Stimulated activated CD4-positive, alpha-beta T cell treated with anti-CD3 and anti-CD28 coated beads, Interleukin-2, amount 100 ng/mL, for 4 hours (primary cell): ENCODE measurements around the gene LRP5.
"Not testable (repeated sequence)": the region's sequence is repeated elsewhere in the genome, so short reads cannot be mapped to it uniquely, and the experiment has no call there.

Experiments used
- DNase-seq: peaks from one replicate; pipeline ENCODE4 v3.0.0-alpha.2; 2020; ENCODE audit warnings: low read depth

Gene LRP5

DNA sequence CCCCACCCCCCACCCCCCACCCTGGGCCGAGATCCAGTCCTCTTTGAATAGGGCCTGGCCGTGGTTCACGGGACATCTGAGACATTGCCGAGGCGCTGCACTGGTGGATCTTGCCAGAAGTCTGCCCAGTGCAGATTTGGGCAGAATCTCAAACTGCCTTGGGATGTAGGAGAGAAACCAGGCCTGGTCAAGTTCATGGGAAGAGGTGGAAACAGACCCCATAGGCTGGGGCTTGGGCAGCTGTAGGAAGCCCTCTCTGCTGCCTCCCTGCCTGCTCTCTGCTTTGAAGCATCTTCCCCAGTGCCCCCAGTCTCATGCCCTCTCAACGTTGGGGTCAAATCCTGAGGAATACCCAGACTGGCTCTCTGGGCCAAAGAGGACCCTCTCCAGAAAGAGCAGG is 132.2 kb downstream of the LRP5 start:
- DNase-seq: no peak

DNA sequence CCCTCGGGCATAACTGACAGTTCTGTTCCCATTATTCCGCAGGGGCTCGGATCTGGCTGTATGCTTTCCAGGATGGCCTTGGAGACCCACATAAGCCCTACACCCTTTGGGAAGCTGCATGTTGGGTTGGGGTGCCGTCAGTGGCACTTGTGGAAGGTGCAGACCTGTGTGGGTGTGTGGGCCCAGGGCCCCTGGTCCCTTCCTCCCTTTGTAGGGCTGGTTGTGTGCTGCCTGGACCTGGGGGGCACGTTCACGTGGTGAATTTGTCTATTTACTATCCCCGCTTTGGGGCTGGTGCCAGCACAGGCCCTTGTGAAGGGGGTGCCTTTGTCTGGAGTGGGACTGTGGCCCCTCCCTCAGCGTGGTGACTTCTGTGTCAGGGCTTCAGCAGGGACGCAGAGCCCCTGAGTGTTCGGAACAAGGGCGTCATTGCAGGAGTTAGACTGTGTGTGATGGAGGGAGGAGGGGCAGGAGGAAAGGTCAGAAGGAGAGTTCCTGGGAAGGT is 133.2 kb downstream of the LRP5 start:
- no peak for DNase-seq

DNA sequence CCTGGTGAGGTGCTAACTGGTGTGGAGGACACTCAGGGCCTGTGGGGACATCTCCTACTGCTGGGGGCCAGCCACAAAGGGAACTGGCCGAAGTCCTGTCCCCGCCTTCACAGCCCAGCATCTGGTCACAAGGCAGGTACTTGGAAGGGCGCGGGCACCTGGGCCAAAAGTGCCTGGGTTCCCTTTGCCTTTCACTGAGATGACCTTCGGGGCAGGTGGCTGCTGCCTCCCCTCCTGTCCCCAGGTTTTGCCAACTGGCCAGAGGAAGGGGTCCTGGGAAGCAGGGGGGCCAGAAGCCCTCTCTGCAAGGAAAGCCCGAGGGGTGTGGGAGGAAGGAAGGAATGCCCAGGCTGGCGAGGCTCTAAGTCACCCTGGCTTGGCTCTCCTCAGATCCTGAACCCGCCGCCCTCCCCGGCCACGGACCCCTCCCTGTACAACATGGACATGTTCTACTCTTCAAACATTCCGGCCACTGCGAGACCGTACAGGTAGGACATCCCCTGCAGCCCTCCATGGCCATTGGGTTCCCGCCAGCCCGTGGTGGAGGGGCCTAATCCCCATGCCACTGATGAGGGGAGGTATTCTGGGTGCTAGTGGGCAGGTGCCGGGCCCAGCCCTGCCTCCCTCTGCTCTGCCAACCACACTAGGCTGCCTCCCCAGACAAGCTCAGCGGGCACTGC is 133.8 kb downstream of the LRP5 start:
- no peak for DNase-seq

DNA sequence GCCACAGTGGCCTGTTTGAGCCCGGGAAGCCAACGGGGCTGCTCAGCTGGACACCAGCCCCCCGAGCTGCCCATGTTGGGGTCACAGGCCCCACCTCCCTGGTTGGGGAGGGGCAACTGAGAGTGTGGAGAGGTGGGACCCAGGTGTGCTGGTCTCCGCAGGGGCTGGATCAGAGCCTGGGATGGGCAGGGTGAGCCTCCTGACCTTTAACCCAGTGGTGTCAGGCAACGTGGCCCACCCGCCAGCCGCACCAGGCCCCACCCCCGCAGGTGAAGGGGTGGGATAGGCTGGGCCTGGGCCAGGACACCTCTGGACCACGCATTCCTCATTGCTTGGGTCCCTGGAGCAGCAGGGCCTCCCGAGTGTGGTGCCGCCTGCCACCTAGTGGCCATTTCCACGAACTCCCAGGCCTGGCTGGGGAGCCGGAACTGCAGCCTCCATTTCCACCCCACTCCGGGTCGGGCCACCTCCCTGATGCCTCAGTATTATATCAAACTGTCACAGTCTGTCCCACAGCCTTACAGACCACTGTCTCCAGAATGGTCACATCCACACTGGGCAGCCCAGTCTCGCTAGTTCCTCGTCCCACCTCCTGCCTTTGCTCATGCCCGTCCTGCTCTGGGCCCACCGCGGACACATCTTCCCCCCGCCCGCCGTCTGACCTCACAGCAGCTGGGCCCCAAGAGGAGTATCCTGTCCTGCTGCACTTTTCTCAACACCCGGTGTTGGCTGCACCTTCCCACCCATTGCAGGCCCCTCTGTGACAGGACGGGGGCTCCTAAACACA is 134.8 kb downstream of the LRP5 start:
- peak; percentile 68 for DNase-seq

DNA sequence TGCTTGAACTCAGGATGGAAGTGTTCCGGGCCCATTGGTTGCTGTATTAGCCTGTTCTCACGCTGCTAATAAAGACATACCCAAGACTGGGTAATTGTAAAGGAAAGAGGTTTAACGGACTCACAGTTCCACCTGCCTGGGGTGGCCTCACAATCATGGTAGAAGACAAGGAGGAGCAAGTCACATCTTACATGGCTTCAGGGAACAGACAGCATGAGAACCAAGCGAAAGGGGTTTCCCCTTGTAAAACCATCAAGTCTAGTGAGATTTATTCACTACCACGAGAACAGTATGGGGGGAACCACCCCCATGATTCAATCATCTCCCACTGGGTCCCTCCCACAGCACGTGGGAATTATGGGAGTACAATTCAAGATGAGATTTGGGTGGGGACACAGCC is 135.5 kb downstream of the LRP5 start:
- DNase-seq: not testable (repeated sequence)

DNA sequence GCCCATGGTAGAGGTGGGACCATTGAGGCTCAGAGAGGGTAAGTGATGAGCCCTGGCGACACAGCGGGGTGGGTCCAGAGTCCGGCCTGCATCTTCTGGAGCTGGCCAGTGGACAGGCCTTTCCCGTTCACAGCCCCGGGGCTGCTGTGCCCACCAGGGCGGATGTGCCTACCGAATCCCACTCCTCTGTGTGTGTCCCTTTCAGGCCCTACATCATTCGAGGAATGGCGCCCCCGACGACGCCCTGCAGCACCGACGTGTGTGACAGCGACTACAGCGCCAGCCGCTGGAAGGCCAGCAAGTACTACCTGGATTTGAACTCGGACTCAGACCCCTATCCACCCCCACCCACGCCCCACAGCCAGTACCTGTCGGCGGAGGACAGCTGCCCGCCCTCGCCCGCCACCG is 136.2 kb downstream of the LRP5 start:
- no peak for DNase-seq

DNA sequence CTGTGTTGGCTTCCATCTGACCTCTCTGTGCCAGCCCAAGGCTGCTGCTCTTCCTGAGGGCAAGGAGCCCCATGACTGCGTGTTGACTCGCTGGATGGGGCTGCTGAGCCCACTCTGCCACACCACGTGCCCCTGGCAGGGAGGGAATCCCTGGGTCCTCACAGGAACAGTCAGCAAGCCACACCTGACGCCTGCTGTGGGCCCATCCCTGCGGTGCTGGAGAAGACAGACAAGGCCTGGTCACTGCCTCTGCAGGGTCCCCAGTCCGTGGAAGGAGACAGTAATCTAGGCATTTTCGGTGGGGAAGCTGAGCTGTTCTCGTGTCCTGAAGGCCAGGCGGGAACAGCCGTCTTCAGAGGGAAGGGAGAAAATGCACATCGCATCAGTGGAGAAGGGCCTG is 137.6 kb downstream of the LRP5 start:
- no peak for DNase-seq

DNA sequence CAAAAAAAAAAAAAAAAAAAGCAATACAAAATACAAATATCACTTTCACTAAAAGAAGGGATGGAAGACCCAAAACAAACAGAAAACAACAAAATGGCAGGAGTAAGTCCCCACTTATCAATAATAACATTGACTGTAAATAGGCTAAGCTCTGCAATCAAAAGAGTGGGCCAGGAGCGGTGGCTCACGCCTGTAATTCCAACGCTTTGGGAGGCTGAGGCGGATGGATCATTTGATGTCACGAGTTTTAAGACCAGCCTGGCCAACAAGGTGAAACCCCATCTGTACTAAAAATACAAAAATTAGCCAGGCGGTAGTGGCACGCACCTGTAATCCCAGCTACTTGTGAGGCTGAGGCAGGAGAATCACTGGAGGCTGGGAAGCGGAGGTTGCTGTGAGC is 138.3 kb downstream of the LRP5 start:
- DNase-seq: no peak

DNA sequence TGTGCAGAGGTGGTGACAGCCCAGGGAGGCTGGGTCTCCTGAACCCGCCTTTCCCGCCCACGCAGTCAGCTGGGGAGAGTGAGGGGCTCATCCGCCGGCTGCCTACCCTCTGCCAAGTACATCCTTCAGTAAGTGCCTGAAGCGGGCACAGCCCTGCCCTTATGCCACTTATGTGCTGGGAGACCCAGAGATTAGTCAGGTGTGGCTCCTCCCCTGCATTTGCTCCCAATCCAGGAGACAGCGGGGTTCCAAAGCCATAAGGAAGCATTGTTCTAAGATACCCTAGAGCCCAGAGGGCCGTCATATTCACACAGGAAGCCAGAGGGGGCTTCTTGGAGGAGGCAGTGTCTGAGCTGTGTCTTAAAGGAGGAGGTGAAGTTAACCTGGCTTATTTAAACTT is 142.4 kb downstream of the LRP5 start:
- DNase-seq: no peak

DNA sequence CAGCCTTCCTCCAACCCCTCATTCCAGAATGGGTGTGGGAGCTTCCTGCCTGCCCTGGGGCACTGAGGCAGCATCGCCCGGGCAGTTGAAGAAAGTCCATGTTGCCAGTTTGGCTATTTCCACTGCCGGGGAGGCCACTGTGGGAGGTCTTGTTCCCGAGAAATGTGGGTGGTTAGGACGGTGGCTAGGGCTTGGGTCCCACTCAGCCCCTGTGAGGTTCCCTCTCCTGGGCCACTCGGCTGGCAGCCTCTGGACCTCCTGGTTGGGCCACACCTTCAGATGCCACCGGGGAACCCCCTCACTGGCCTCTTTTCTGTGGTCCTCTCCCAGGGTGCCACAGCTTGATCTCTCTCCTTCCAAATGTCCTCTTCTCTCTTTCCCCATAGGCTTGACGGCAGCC is 143.1 kb downstream of the LRP5 start:
- DNase-seq: no peak

DNA sequence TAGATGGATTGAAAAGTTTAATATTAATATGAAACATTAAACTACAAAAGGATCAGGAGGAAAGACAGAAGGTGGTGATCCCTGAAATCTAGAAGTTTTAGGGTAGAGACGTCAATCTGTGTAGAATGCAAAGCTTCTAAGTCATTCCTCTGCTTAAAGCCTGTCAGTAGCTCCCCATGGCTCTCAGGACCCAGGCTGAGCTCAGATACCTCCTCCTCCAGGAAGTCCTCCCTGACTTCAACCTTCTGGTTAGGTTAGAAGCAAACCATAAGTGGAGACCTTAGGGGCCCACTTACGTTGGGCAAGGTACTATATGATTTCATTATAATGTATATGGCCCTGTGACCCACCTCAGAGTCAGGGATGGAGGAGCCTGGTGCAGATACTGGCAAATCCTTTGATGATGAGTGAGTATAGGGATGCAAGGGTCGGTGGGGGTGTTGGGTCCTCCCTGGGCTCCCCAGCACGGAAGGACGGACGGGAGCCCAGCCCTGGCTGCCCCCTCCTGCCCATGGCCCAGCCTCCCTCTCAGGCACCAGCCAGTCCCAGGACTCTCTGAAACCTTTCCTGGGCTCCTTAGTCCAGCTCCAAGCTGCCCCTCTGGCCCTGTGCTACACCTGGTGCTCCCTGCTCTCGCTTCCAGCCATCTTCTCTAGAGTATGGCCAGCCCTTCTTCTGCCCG is 145.0 kb downstream of the LRP5 start:
- DNase-seq: no peak

DNA sequence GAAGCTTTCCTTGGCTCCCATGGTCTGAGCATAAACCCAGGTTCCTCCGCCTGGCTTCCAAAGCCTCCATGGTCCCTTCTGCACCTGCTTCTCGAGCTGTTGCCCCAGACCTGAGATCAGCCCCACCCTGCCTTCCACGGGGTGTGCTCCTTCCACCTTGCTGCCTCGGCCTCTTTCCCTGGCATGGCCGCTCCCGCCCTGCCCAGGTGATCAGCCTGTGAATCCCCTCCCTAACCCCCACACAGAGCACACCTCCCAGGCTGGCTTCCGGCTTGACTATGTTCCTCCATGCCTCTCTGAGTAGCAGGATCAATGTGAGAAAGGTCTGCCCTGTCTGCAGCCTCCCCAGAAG is 145.5 kb downstream of the LRP5 start:
- no peak for DNase-seq

DNA sequence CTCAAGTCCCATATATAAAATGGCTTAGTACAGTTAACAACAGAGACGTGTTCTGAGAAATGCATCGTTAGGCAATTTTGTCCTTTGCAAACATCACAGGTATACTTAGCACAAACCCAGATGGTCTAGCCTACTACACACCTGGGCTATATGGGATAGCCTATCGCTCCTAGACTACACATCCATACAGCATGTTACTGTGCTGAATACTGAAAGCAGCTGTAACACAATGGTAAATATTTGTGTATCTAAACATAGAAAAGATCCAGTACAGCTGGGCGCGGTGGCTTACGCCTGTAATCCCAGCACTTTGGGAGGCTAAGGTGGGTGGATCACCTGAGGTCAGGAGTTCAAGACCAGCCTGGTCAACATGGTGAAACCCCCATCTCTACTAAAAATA is 145.9 kb downstream of the LRP5 start:
- DNase-seq: not testable (repeated sequence)

DNA sequence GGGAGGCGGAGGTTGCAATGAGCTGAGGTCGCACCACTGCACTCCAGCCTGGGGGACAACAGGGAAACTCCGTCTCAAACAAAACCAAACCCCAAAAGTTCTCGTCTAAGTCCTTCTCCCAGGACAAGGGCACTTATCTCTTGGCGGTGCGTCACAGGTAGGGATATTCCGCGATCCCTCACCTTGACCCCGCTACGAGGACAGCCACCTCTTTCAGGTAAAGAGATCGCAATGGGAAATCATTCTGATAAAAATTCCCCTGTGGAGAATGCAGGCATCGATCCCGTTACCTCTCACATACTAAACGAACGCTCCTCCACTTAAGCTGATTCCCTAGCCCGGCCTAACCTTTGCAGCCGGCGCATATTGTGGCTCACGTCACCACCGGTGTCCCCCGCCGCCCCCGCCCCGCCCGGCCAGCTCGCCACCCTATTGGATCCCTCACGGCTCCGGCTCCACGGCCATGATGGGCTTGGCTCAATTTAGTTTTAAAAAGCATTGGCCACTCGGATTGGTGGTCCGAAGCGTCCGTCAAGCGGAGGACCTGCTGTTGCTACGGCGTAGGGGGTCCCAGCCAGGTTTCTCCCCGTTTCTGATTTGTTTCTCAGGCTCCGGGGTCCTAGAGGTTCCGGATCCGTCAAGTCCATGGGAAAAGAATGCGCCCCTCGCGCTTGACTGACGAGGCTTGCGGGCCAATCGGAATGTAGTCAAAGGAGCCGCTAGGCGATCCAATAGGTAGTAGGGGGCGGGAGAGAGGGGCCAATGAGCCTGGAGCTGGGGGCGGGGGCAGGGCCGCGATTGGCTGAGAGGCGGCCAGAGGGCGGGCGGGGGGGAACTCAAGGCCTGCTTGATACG is 147.7 kb downstream of the LRP5 start:
- DNase-seq: peak; percentile 92

DNA sequence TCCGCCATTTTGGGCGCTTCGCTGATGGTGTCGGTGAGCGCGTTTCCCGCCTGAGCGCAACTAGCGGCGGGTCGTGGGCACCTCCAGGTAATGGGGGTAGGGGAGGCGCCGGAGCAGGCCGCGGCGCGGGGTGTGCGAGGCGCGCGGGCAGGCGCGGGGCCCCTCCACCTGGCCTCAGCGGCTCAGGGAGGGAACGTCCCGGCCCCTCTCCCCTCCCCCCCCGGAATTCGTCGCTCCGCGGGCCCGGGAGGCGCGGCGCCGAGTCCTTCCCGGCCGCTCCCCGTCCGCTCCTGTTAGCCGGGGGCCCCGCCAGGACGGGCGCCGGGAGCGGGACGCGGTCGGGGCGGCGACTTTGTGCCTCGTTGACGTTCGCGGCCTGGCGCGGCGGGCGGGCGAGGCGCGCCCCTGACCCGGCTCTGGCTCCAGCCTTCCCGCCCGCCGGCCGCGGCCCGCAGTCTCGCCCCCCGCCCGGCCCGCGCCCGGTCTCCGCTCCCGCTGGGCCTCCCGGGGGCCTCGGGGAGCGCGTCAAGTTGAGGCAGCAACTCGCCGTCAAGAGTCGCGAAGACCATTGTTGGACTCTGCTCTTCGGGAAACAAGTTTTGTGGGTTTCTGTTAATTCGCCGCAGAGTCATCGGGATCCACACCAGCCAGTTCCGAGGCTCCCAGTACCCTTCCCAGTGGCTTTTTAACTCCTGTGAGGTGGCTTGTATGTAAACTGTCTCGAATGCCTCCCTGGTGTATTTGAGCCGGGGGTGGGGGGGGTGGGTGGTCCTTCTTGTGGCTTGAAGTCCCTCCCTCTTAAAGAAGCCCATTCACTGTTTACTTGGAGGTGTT is 148.6 kb downstream of the LRP5 start, which contains the start of gene PPP6R3:
TSS of gene PPP6R3 (plus strand) at position 12 of the 834 bp plus-strand sequence. CDS start 76,913 bp downstream, outside the sequence.
- DNase-seq: no peak

DNA sequence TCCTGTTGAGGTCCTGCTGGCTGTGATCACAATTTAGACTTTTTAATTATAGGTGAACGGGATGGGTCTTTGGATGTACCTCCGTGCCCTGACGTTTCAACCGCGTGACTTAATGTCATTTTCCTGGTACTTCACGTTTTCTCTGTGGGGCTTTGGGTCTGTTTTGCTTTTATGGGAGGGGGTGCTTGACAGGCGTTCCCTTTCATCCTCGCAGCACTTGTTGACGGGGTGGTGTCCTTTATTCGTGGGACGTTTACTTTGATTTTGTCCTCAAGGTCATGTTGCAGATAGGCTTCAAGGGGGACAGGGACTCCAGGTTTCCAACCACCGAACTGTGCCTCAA is 149.2 kb downstream of the LRP5 start:
- no peak for DNase-seq

DNA sequence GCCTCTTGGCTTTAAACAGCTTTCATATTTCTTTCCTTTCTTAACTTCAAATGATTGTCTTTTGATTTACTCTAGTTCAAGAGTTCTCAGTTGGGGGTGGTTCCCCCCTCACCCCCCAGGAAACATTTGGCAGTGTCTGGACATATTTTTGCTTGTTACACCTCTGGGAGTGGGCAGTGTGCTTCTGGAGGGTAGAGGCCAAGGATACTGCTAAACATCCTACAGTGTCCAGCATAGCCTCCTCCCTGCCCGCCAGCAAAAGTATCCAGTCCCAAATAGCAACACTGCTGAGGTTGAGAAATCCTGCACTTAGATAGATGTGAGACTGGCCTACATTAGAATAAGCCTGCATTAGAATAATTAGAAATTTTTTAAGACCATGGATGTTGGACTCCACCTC is 151.3 kb downstream of the LRP5 start:
- DNase-seq: no peak

DNA sequence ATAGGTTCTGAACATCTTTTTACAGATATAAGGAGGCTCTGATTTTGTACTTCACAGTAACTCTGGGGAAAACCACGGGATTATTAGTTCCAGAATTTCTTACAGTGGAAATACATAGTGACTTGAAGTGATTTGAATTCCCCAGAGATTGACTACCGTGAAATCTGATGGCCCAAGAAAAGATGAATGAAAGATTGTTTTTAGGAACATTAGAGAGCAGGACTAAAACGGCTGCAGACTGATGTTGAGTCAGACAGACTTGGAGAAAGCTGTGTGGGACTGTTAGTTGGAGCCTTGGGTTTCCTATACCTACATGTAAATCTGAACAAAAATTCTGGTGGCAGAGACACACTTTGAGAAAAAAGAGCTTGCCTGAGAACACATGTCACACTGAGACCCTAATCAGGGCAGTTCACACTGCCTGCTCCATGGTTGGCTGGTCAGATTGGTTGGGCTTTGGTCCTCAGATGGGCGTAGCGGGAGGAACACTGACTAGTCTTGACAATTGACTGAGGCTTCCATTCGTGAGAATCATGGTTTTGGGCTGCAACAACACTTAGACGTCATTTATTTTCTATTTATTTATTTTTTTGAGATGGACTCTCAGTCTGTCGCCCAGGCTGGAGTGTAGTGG is 154.9 kb downstream of the LRP5 start:
- no peak for DNase-seq

DNA sequence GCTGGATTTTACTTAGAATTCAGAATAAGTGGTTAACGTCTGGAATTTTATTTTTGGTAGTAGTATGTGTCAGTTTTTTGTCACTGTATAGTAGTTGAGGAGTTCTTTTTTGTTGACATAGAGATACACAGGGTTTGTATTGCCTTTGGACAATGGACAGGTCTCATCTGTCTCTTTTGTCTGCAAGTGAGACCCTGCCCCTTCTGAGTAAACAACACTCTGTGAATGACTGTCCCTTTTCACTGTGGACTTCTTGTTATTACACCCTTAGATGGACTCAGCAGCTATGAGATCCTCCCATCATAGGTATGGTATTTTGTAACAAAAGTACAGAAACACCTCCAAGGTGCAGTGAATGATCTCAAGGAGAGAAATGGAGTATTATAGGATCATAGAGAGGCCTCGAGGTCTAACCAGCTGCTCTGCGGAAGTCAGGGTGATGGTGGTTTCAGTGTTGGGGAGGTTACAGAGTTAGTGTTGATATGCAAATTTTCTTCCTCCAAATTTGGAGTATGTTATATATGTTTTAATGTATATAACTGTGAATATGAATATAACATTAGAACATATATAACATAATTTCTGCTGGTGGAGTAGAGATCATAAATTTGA is 155.9 kb downstream of the LRP5 start:
- DNase-seq: no peak

DNA sequence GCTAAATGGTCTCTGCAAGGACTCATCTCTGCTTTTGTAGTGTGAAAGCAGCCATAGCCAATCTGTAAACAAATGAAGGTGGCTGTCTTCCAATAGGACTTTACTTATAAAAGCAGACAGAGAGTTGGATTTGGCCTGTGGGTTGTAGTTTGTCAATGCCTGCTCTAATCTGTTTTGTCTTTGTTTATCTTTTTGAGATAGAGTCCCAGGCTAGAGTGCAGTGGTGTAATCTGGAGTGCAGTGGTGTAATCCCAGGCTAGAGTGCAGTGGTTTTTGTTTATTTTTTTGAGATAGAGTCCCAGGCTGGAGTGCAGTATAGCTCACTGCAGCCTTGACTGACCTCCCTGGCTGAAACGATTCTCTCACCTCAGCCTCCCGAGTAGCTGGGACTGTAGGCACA is 156.7 kb downstream of the LRP5 start:
- no peak for DNase-seq
